GM15510 (cell line): Measurements from ENCODE around the gene MYRIP.

ENCODE experiments used
- POLR2A ChIP-seq: IDR thresholded peaks from 3 replicates; pipeline ENCODE4 v1.6.1; 2011; ENCODE audit warnings: borderline replicate concordance; ENCODE audit not compliant: insufficient read length; ENCODE audit errors: extremely low read depth

The MYRIP gene

DNA sequence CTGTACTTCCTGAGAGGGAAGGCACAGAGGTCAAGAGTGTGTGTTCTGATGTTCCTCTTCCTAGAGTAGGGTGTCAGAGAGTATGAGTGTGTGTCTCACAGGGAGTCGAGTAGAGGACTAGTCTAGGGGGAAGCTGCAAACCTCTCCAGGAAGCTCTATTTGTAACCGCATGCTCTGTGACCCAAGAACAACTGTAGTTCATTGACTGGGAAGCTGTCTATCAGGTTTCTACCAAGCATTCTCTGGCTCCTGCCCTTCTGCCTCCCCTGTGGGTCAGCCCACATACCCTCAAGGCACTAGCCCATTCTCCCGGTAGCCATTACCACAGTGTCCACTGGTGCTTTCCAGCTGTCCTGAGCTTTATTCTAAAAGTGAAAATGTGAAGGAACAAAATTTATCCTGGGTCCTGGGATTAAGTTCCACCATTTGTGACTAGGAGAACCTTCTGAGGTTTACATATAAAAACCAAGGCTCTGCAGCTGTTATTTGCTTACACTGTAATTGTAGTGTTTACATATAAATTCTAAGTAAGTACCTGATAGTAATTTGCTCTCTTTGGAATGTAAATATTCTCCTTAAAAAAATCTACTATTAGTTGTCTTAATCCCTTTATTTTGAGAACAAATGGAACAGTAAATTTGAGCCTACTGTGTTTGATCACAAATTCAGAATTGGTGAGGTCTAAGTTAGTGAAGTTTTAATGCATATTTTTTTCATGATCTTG is 40.7 kb downstream of the MYRIP start:
- TF ChIP-seq POLR2A = no peak

DNA sequence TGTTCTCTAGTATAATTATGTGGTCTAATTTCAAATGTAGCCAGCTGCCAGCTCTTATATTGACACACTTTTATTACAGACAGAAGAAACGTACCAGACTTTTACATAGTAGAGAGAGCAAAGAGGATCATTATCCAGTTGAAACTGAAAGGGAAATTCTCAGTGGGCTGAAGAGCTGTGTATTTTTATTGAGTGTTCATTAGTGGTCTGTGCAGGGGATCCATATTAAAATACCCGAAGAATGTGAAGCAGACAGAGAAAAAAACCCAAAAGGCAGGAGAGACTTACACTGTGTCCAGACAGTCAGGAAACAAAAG is 41.3 kb downstream of the MYRIP start:
- no peak for TF ChIP-seq POLR2A

DNA sequence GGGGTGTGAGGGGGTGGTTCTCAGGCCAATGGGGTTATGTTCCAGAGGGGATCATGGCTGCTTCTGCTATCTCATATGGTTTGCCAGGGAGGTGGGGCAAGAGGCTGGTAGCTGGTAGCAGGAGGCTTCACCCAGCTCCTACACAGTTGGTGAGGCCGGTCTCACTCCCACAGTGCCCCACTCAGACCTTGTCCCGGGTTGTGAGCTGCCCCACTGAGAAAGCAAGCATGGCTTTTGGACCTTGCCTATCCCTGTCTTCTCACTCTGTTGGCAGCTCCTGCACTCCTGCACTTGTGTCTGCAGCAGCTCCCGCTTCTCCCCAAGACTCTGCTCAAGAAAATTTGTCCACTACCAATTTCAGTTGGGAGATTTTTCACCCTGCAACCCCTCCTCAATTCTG is 46.1 kb downstream of the MYRIP start:
- no peak for TF ChIP-seq POLR2A

DNA sequence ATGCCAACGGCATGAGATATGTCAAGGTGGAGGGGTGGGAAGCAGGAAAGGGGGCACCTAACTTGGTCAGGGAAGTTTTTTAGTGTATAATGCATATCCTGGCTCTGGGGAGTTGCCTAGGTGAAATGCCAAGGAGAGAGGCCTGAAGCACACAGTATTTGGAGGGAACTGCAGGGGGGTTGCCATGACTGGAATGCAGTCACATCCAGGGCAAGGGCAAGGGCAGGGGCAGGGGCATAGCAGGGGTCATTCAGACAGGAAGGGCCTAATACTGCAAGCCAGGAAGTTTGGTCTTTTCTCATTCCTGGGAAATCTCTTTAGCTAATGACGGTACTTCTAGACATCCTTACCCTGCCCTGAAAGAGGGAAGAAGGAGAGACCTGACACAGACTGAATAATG is 60.5 kb downstream of the MYRIP start:
- no peak for TF ChIP-seq POLR2A

DNA sequence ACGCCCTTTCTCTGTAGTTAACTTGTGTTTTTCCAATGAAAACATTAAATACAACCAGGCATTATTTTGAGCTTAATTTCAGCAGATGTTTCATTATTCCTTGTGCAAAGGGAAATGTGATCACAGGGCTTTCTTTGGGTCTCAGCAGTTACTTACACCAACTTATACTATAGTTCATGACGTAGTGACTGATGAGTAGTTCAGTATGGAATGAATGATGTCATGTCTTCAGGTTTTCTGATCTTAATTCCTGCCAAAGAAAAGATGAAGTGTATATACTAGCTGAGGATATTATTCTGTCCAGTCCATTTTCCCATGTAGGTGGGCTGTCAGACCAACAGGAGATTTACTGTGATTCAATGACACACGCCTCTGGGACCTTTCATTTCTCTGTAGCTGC is 61.3 kb downstream of the MYRIP start:
- TF ChIP-seq POLR2A = no peak

DNA sequence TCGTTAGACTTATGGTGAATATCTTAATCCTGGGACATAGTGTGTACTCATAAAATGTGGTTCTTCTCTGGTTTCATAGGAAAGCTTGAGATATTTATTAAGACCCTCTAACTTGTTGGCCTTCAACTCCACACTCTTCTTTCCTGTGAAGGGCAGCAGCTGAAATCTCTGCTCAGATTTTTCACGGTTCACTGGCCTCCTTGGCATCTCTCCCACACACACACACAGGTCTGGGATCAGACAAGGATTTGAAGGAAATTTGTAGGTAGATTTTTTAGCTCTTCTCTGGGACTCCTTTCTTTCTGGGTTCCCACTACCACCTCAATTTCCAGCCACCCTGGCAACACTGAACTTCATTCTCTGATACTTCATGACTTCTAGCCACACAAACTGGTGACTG is 70.2 kb downstream of the MYRIP start:
- no peak for TF ChIP-seq POLR2A

DNA sequence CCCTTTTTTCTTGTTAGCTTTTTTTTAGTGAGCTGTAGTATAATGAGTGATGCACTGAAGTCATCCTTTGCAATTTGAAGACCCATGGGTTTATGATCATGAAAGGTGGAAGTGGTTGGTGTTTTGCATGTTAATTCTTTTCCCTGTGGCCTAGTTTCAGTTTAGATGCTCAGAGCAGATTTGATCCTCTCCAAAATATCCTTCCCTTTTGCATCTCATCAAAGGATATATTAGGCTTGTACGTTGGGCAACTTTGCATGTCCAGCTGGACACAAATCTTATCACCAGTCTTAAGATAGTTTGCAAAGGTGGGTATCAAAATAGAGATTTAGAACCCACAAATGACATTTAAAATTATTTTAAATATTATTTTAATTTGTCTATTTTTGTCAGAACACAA is 72.7 kb downstream of the MYRIP start:
- TF ChIP-seq POLR2A = no peak

DNA sequence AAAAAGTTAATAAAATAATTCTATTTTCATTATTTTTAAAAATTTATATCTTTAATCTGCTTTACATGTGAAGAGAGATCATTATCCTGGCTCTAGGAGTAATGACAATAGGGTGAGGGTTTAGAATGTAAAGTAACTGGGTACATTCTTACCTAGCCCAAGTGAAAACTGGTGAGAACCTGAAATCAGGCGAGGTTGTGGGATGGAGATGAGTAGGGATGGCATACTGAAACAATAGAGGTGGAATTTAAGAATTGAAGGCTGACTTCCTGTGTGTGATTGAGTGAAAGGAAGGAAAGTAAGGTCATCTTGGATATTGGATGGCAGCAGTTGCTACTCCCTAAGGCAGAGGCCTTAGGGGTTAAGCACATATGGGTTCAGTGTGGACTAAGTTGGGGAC is 82.7 kb downstream of the MYRIP start:
- TF ChIP-seq POLR2A = no peak

DNA sequence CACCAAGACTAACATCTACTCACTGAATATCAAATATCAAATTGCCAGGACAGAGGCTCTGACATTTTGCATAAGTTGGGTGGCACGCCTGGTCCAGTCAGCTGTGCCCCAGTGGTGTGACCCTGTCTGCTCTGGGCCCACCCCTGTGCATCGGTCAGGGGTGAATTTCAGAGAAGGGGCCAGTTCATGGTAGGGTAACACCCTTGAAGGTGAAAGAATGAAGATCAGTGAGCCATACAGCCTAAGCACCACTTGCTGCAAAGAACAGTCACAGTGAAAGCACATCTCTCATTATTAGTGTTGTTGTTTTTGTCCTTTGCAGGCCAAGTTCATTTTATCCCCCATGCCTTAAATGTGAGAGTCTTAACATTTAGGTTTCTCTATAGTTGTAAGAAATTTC is 86.8 kb downstream of the MYRIP start:
- TF ChIP-seq POLR2A = no peak

DNA sequence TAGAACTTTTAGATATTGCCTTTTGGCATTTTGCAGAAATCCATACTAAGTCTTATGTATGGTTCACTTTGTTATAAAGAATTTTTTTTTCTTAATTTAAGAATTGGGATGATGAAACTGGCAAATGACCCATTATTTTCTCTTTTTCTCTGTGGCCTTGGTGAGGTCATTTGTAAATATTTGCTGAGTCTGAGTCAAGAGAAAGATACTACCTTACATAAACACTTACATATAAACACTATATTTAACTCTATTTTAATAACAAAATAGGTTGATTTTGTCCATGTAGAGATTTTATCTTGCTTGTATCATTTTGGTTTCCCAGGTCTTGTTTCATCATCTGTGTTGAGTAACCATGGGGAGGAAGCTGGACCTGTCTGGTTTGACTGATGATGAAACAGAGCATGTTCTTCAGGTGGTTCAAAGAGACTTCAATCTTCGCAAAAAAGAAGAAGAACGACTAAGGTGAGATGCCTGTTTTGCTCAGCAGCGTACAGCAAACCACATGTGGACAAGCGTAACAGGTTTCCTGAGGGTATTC is 91.1 kb downstream of the MYRIP start:
- no peak for TF ChIP-seq POLR2A

DNA sequence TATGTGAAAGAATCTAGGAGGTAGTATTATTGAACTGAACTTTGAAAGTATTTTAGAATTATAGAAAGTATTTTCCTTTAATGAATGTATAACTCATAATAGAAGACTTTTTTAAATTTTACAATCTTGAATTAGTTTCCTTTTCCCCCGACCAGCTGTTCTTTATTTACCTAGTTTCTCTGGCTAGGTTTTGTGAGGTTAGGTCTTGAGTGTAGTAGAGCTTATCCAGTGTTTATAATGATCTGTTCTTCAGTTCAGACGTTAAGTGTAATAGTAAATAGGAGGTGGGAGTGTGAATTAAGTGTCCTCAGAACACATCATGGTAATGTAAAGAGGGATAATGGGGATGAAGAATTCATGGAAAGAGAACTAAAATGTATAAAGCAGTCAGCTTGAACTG is 93.8 kb downstream of the MYRIP start:
- TF ChIP-seq POLR2A = no peak

DNA sequence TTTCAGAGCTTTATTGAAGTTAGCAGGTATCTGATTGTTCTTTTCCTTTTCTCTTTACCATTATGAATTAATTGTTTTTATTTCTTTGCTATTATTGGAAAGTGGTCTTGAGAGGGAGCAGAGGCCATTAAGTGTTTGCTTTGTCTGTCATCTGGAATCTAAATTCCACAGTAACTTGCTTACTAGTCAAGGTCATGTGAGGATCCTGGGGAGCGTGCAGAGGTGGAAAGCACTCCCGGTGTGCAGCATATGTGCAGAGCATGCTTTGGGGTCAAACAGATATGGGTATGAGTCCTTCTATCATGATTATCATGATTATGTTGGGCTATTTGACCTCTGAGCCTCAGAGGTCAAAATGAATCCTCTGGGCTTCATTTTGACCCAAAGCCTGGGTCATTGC is 96.4 kb downstream of the MYRIP start:
- TF ChIP-seq POLR2A = no peak

DNA sequence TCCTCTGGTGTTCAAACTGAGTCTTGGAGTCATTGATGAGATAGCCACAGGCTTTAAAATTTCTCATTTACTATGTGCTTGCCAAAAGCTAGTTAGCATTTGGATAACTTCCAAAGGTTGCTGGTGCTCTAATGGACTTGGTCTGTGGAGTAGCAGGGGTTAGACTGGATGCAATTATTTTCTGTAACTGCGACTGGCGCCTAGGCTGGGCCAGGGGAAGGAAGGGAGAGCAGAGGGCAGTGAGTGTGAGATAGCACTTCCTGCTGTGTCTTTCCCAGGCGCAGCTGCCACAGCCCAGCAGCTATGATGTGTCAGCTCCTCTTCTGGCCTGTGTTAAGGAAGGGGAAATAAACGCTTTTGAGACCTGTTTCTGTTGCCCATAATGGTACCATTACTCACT is 98.6 kb downstream of the MYRIP start:
- TF ChIP-seq POLR2A = no peak

DNA sequence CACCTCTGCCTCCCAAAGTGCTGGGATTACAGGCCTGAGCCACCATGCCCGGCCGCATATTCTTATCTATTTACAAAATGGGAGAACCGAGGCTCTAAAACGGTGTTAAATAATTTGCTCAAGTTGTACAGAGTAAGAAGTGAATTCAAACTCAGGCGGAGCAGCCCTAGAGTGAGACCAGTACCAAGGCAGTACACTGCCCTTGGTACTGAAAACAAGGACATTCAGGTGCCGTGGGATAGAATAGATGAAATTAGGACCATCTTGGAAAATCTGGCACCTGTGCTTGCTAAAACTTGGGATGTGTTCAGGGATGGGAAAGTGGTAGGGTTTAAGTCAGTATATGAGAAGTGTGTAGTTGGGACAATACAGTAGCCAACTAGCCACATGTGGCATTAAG is 100.7 kb downstream of the MYRIP start:
- TF ChIP-seq POLR2A = no peak

DNA sequence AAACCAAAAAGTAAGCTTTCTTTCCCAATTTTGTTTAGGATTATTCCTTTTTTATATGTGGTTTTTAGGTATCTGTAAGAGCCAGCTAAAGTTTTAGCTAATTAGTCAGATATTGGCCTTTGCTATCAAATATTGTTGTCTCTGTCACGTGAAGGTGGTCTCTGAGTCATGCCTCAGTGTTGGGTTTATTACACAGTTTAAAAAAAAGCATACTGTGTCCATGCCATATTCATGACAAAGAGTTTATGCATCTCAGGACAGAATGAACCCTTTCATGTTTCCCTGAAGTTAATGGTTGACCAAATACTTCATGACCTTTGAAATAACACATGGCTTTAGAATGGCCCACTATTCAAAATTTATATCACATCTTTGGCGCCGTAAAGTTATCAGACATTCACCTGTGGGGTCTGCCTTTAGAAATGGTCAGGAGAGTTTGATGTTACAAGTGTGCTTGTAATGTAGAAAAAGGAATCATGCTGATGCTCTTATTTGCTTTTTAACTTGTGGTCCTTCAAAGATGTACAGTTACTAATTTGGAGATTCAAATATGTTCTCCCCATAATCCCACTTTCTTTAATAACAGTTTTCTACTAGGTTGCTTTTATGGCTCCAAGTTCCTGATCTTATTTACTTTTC is 101.5 kb downstream of the MYRIP start:
- no peak for TF ChIP-seq POLR2A
